IMR-90 (cell line): ENCODE results near the gene NFKBIE. TPM values are rescaled to one million over a fixed set of nuclear protein-coding genes. Genes with fewer than 3 reads are reported as not detected.

Source experiments
- ATAC-seq: fragments of 200-7000 bp; cut with Tn5 transposase; 2 replicates; pipeline ENCODE4 v1.9.1; 2020; ENCODE audit warnings: low read depth, mild to moderate bottlenecking, moderate library complexity
- BruUV-seq: library from RNA; stranded (reverse); fragments of 400-500 nt; replicated peaks from 2 replicates; lab custom pipeline; 2021; lab: Mats Ljungman, UMichigan
- CTCF ChIA-PET: fragments of 300-600 bp; formaldehyde crosslinking; extraction: SDS; loops from one replicate; lab custom pipeline; 2021; ENCODE audit warnings: antibody characterized with exemption; lab: Yijun Ruan, JAX
- POLR2A ChIA-PET: fragments of 300-600 bp; sonication (Branson Sonifier 250); formaldehyde crosslinking; loops from one replicate; lab custom pipeline; 2022; ENCODE audit warnings: antibody characterized with exemption; ENCODE audit not compliant: unreplicated experiment; lab: Charles Lee
- DNase-seq: peaks from one replicate; pipeline ENCODE4 v3.0.0; 2013
- H2AFZ ChIP-seq: replicated peaks from 2 replicates; pipeline ENCODE3; 2013; ENCODE audit warnings: low read length, mild to moderate bottlenecking; ENCODE audit not compliant: poor library complexity
- H2AK5ac ChIP-seq: 2 replicates; pipeline ENCODE4 v1.6.1; 2013; ENCODE audit warnings: low read depth, low read length, inconsistent platforms
- H2AK9ac ChIP-seq: replicated peaks from 2 replicates; pipeline ENCODE3; 2013; ENCODE audit warnings: mild to moderate bottlenecking, low read depth, low read length, moderate library complexity; ENCODE audit not compliant: poor library complexity
- H2BK120ac ChIP-seq: 2 replicates; pipeline ENCODE4 v1.6.1; 2013; ENCODE audit warnings: low read depth, low read length, inconsistent platforms
- H2BK15ac ChIP-seq: 3 replicates; pipeline ENCODE4 v1.6.1; 2013; ENCODE audit warnings: low read depth, low read length, inconsistent platforms
- H2BK20ac ChIP-seq: 2 replicates; pipeline ENCODE4 v1.6.1; 2013; ENCODE audit warnings: low read depth, mild to moderate bottlenecking, inconsistent platforms, low read length, moderate library complexity
- H2BK5ac ChIP-seq: 2 replicates; pipeline ENCODE4 v1.6.1; 2013; ENCODE audit warnings: mild to moderate bottlenecking, low read depth, low read length, inconsistent platforms; ENCODE audit not compliant: poor library complexity, severe bottlenecking
- H3K14ac ChIP-seq: replicated peaks from 2 replicates; pipeline ENCODE4 v1.6.1; 2013; ENCODE audit warnings: low read depth, low read length, inconsistent platforms
- H3K18ac ChIP-seq: 2 replicates; pipeline ENCODE4 v1.6.1; 2013; ENCODE audit warnings: low read depth, low read length, control low read depth
- H3K23ac ChIP-seq: 2 replicates; pipeline ENCODE4 v1.6.1; 2013; ENCODE audit warnings: low read depth, low read length, inconsistent platforms
- H3K27ac ChIP-seq: 2 replicates; pipeline ENCODE4 v1.5.1; 2013; ENCODE audit warnings: mild to moderate bottlenecking, control low read depth, low read length; ENCODE audit not compliant: insufficient read depth
- H3K27me3 ChIP-seq: 2 replicates; pipeline ENCODE4 v1.6.1; 2013; ENCODE audit warnings: low read length; ENCODE audit not compliant: control insufficient read depth, insufficient read depth
- H3K36me3 ChIP-seq: 2 replicates; pipeline ENCODE4 v1.6.1; 2013; ENCODE audit warnings: low read length, mixed read lengths; ENCODE audit not compliant: control insufficient read depth, insufficient read depth
- H3K4ac ChIP-seq: 2 replicates; pipeline ENCODE4 v1.6.1; 2013; ENCODE audit warnings: low read depth, low read length, inconsistent platforms
- H3K4me1 ChIP-seq: 2 replicates; pipeline ENCODE4 v1.6.1; 2013; ENCODE audit warnings: low read length, mixed read lengths; ENCODE audit not compliant: control insufficient read depth, insufficient read depth
- H3K4me2 ChIP-seq: 2 replicates; pipeline ENCODE4 v1.6.1; 2013; ENCODE audit warnings: low read depth, mild to moderate bottlenecking, control low read depth, low read length, moderate library complexity
- H3K4me3 ChIP-seq: 2 replicates; pipeline ENCODE4 v1.5.1; 2013; ENCODE audit warnings: low read depth, mild to moderate bottlenecking, control low read depth, low read length, moderate library complexity; ENCODE audit not compliant: insufficient read depth
- H3K56ac ChIP-seq: 2 replicates; pipeline ENCODE4 v1.6.1; 2013; ENCODE audit warnings: low read length, inconsistent platforms; ENCODE audit not compliant: insufficient read depth; ENCODE audit errors: extremely low read depth
- H3K79me1 ChIP-seq, 2 experiments: 2 replicates each; pipeline ENCODE4 v1.6.1; 2013; ENCODE audit warnings: low read length in 2 of 2, inconsistent platforms in 1 of 2, low read depth in 1 of 2
- H3K9ac ChIP-seq: 2 replicates; pipeline ENCODE4 v1.6.1; 2013; ENCODE audit warnings: low read depth, low read length, control low read depth
- H3K9me1 ChIP-seq: 2 replicates; pipeline ENCODE4 v1.6.1; 2013; ENCODE audit warnings: low read length, inconsistent platforms; ENCODE audit not compliant: insufficient read depth
- H3K9me3 ChIP-seq: 2 replicates; pipeline ENCODE4 v1.6.1; 2013; ENCODE audit warnings: low read length; ENCODE audit not compliant: control insufficient read depth, insufficient read depth
- H4K20me1 ChIP-seq: 2 replicates; pipeline ENCODE4 v1.6.1; 2013; ENCODE audit warnings: low read length, inconsistent platforms; ENCODE audit not compliant: insufficient read depth
- H4K5ac ChIP-seq: 2 replicates; pipeline ENCODE4 v1.6.1; 2013; ENCODE audit warnings: mild to moderate bottlenecking, low read depth, low read length, control low read depth
- H4K8ac ChIP-seq, 2 experiments: 2 replicates each; pipeline ENCODE4 v1.6.1; 2013; ENCODE audit warnings: low read depth in 2 of 2, low read length in 2 of 2, control low read depth in 1 of 2, inconsistent platforms in 1 of 2
- H4K91ac ChIP-seq: 2 replicates; pipeline ENCODE4 v1.6.1; 2013; ENCODE audit warnings: low read depth, low read length, inconsistent platforms; ENCODE audit not compliant: insufficient read depth
- BHLHE40 ChIP-seq: fragments of 150-350 bp; IDR thresholded peaks from 2 replicates; pipeline ENCODE4 v1.6.1; 2016; ENCODE audit warnings: mild to moderate bottlenecking, low read depth, low read length
- CEBPB ChIP-seq: IDR thresholded peaks from 2 replicates; pipeline ENCODE4 v1.6.1; 2012; ENCODE audit warnings: low read depth, low read length, improper control_type of control experiment
- CHD1 ChIP-seq: IDR thresholded peaks from 2 replicates; pipeline ENCODE4 v1.6.1; 2012; ENCODE audit warnings: low read depth, low read length, improper control_type of control experiment
- CTCF ChIP-seq: conservative IDR thresholded peaks from 2 replicates; pipeline ENCODE4 v1.5.1; 2012; ENCODE audit warnings: mild to moderate bottlenecking, low read depth, low read length, improper control_type of control experiment
- ELK1 ChIP-seq: fragments of 150-350 bp; IDR thresholded peaks from 2 replicates; pipeline ENCODE4 v1.6.1; 2016; ENCODE audit warnings: low read depth, mild to moderate bottlenecking, low read length, moderate library complexity, borderline replicate concordance
- FOS ChIP-seq: fragments of 150-350 bp; IDR thresholded peaks from 2 replicates; pipeline ENCODE4 v1.6.1; 2016; ENCODE audit warnings: low read depth, low read length
- MAFK ChIP-seq: IDR thresholded peaks from 2 replicates; pipeline ENCODE4 v1.6.1; 2012; ENCODE audit warnings: low read depth, low read length, improper control_type of control experiment
- MAZ ChIP-seq: IDR thresholded peaks from 2 replicates; pipeline ENCODE4 v1.6.1; 2012; ENCODE audit warnings: low read depth, mild to moderate bottlenecking, low read length, improper control_type of control experiment, moderate library complexity, borderline replicate concordance
- MXI1 ChIP-seq: IDR thresholded peaks from 2 replicates; pipeline ENCODE4 v1.6.1; 2012; ENCODE audit warnings: low read depth, mild to moderate bottlenecking, low read length, moderate library complexity, borderline replicate concordance
- NFE2L2 ChIP-seq: fragments of 150-350 bp; IDR thresholded peaks from 2 replicates; pipeline ENCODE4 v1.6.1; 2016; ENCODE audit warnings: low read depth, mild to moderate bottlenecking, low read length
- POLR2A ChIP-seq: IDR thresholded peaks from 2 replicates; pipeline ENCODE4 v1.6.1; 2012; ENCODE audit warnings: mild to moderate bottlenecking, low read depth, low read length
- RAD21 ChIP-seq: IDR thresholded peaks from 2 replicates; pipeline ENCODE4 v1.6.1; 2012; ENCODE audit warnings: low read length, improper control_type of control experiment
- RCOR1 ChIP-seq: IDR thresholded peaks from 2 replicates; pipeline ENCODE4 v1.6.1; 2012; ENCODE audit warnings: mild to moderate bottlenecking, low read length, improper control_type of control experiment; ENCODE audit not compliant: insufficient replicate concordance
- RFX5 ChIP-seq: IDR thresholded peaks from 2 replicates; pipeline ENCODE4 v1.8.0; 2012; ENCODE audit warnings: low read depth, mild to moderate bottlenecking, low read length, moderate library complexity
- SMC3 ChIP-seq: fragments of 150-350 bp; IDR thresholded peaks from 2 replicates; pipeline ENCODE4 v1.6.1; 2016; ENCODE audit warnings: low read depth, mild to moderate bottlenecking, antibody characterized with exemption, low read length, moderate library complexity
- USF2 ChIP-seq: fragments of 150-350 bp; IDR thresholded peaks from 2 replicates; pipeline ENCODE4 v1.6.1; 2017; ENCODE audit warnings: mild to moderate bottlenecking, antibody characterized with exemption, low read length, low read depth
- WGBS, 2 experiments: methylation state at CpG; one replicate each; pipeline versions ENCODE4 v1.1.5 to v1.1.7; 2013; ENCODE audit warnings: missing lambda C conversion rate in 2 of 2; ENCODE audit not compliant: insufficient read length in 1 of 2; ENCODE audit errors: extremely low coverage in 2 of 2; 5-methylcytosine and 5-hydroxymethylcytosine counted together
- dilution Hi-C: fragments of 300-500 bp; cut with HindIII; formaldehyde crosslinking; loops from one replicate; pipeline ENCODE4 v1.14.3; 2018; ENCODE audit warnings: low sequenced_read_pairs; ENCODE audit not compliant: unreplicated experiment
- in situ Hi-C: fragments of 300-500 bp; cut with MboI; formaldehyde crosslinking; loops from 3 replicates; pipeline ENCODE4 v1.14.3; 2019; ENCODE audit warnings: low sequenced_read_pairs, inconsistent platforms, mixed read lengths
- intact Hi-C: fragments of 100-400 bp; cut with micrococcal nuclease; formaldehyde crosslinking; loops from 2 replicates; pipeline ENCODE4 v1.10.0; 2022
- polyA plus RNA-seq, 3 experiments: library from polyadenylated mRNA; depleted of rRNA; stranded (reverse); fragments of >200 nt; gene quantifications; 2 replicates each; pipeline ENCODE4 v1.2.3, GENCODE V29; 2012; ENCODE audit warnings: low replicate concordance in 1 of 3
- total RNA-seq: library from RNA; depleted of rRNA; stranded (reverse); fragments of >200 nt; gene quantifications from 2 replicates; pipeline ENCODE4 v1.2.3, GENCODE V29; 2012

NFKBIE gene
- total and polyA plus RNA-seq, 2 of the 4 experiments (the other 2 are of a cell fraction) = 7.9 to 13.0 TPM

- Histone ChIP-seq H3K56ac (no peak overlapping the region), H3K4me2 (no peak overlapping the region), H3K27ac (no peak overlapping the region), H3K9me3 (no peaks in the 10 kb centered on the region), H4K5ac (no peak overlapping the region), H3K4me3 (no peak overlapping the region), H3K9ac (no peak overlapping the region), H3K23ac (no peak overlapping the region), H3K27me3 (no peaks in the 10 kb centered on the region), H4K20me1 (no peaks in the 10 kb centered on the region), H3K4ac (no peak overlapping the region), H2BK120ac (no peak overlapping the region), H2AFZ (no peak overlapping the region), H2AK5ac (no peak overlapping the region), H4K91ac (no peak overlapping the region), H3K9me1 (peaks cover 8% of the 10 kb centered on the region), H3K79me1 (peaks cover 16% of the 10 kb centered on the region in 2 experiments), H2BK15ac (no peak overlapping the region), H2BK20ac (no peak overlapping the region), H3K18ac (no peak overlapping the region), H2BK5ac (no peak overlapping the region), H2AK9ac (no peak overlapping the region), H3K14ac (no peak overlapping the region), H3K4me1 (peaks cover 6% of the 10 kb centered on the region), H3K36me3 (peaks cover 70% of the 10 kb centered on the region), H4K8ac (no peak overlapping the region)
- no TSS peak for BruUV-seq
- TF ChIP-seq CEBPB (no peak), NFE2L2 (no peak), MXI1 (no peak), SMC3 (no peak), FOS (no peak), BHLHE40 (no peak), ELK1 (no peak), POLR2A (no peak), MAFK (no peak), CHD1 (no peak), RCOR1 (no peak), USF2 (no peak), CTCF (no peak), MAZ (no peak), RFX5 (no peak), RAD21 (no peak)
- ChIA-PET POLR2A (no interaction called here), CTCF (no interaction called here)
- no peak for ATAC-seq
- in situ Hi-C loops (no loop called here), dilution Hi-C loops (no loop called here), intact Hi-C loops (no loop called here)
- WGBS, 2 experiments = 96% methylated on average over 8 of the region's 10 CpGs; no CpG with 5 or more reads in 1 of the 2 experiments
- DNase-seq = no peak
These were observed 41.9 kb upstream of the NFKBIE start for GRCh38 chr6:44307217-44307616.
